ENCODE results near the gene PTCH1. TPM values are rescaled to one million over a fixed set of nuclear protein-coding genes. Genes with fewer than 3 reads are reported as not detected.

Gene PTCH1
- total RNA-seq, 8 experiments from 2014 or later, result 2.2 to 59.2 (median 20.8) TPM

- Histone ChIP-seq H3K4me1 (replicated peaks in 1 of 2) (no peaks in the 10 kb centered on the region), H3K27ac (no peak overlapping the region), H3K4me3 (no peak overlapping the region)
- in situ Hi-C loops (cut with MboI; ENCODE audit: low pct_unique_long_range_greater_than_20kb in 2 of 9, low sequenced_read_pairs in 9 of 9, unreplicated experiment in 9 of 9), result no loop called here
- ATAC-seq (replicated peaks in 6 of 8), result no peak
Measured at GRCh38 chr9:95420518-95420917, 96.3 kb downstream of the PTCH1 start.

- ATAC-seq (replicated peaks in 6 of 8), result no peak
- in situ Hi-C loops (cut with MboI; ENCODE audit: low pct_unique_long_range_greater_than_20kb in 2 of 9, low sequenced_read_pairs in 9 of 9, unreplicated experiment in 9 of 9), result no loop called here
Measured at GRCh38 chr9:95419444-95419843, 97.3 kb downstream of the PTCH1 start.

GRCh38 chr9:95415158-95415557 is 101.6 kb downstream of the PTCH1 start:
- H3K4me1 ChIP-seq (replicated peaks in 1 of 2), result peaks cover 19 to 35% of the 10 kb centered on the region in 2 donors
- H3K27ac ChIP-seq, result no peak overlapping the region
- ATAC-seq (replicated peaks in 6 of 8), result no peak
- WGBS, 10 experiments, result 13 to 100% (median 92%) methylated on average over 1 to 2 of the region's 2 CpGs; no CpG with 5 or more reads in 1 of the 10 experiments
- H3K4me3 ChIP-seq, result no peak overlapping the region
- in situ Hi-C loops (cut with MboI; ENCODE audit: low pct_unique_long_range_greater_than_20kb in 2 of 9, low sequenced_read_pairs in 9 of 9, unreplicated experiment in 9 of 9), result no loop called here

More at GRCh38 chr9:95419444-95419843, 97.3 kb downstream of the PTCH1 start:
- H3K4me1 ChIP-seq (replicated peaks in 1 of 2), result no peaks in the 10 kb centered on the region
- H3K27ac ChIP-seq, result no peak overlapping the region
- H3K4me3 ChIP-seq, result no peak overlapping the region

- WGBS, 10 experiments, result 0 to 88% (median 36%) methylated on average over 1 to 2 of the region's 2 CpGs; no CpG with 5 or more reads in 1 of the 10 experiments
- Histone ChIP-seq H3K4me3 (no peak overlapping the region), H3K27ac (no peak overlapping the region), H3K4me1 (replicated peaks in 1 of 2) (peaks cover 25 to 37% of the 10 kb centered on the region in 2 donors)
- in situ Hi-C loops (cut with MboI; ENCODE audit: low pct_unique_long_range_greater_than_20kb in 2 of 9, low sequenced_read_pairs in 9 of 9, unreplicated experiment in 9 of 9), result no loop called here
- ATAC-seq (replicated peaks in 6 of 8), result no peak
Measured at GRCh38 chr9:95413793-95414192, 103.0 kb downstream of the PTCH1 start.

GRCh38 chr9:95411054-95411892 is 105.5 kb downstream of the PTCH1 start:
- in situ Hi-C loops (cut with MboI; ENCODE audit: low pct_unique_long_range_greater_than_20kb in 2 of 9, low sequenced_read_pairs in 9 of 9, unreplicated experiment in 9 of 9), result no loop called here
- peaks cover 28 to 45% of the 10 kb centered on the region in 2 donors for H3K4me1 ChIP-seq (replicated peaks in 1 of 2)
- no peak overlapping the region for H3K4me3 ChIP-seq
- peak overlapping the region; percentile 9 to 64 for H3K27ac ChIP-seq
- 20 to 100% (median 50%) methylated on average over 1 to 10 of the region's 23 CpGs; no CpG with 5 or more reads in 3 of the 10 experiments for WGBS, 10 experiments
- peak in 5 of 8 experiments; percentile 58 to 62 (median 59) for ATAC-seq (replicated peaks in 6 of 8)

- WGBS, 10 experiments, result 0 to 23% (median 8%) methylated on average over 1 to 6 of the region's 6 CpGs; no CpG with 5 or more reads in 1 of the 10 experiments
- peak; percentile 87 to 97 (median 92) for ATAC-seq (replicated peaks in 6 of 8)
- Histone ChIP-seq H3K27ac (peak overlapping the region; percentile 35 to 64), H3K4me3 (no peak overlapping the region), H3K4me1 (replicated peaks in 1 of 2) (peaks cover 31 to 48% of the 10 kb centered on the region in 2 donors)
- in situ Hi-C loops (cut with MboI; ENCODE audit: low pct_unique_long_range_greater_than_20kb in 2 of 9, low sequenced_read_pairs in 9 of 9, unreplicated experiment in 9 of 9), result no loop called here
Measured at GRCh38 chr9:95409650-95410426, 106.9 kb downstream of the PTCH1 start.

- H3K4me3 ChIP-seq, result no peak overlapping the region
- H3K27ac ChIP-seq, result no peak overlapping the region
- WGBS, 10 experiments, result 62 to 100% (median 93%) methylated on average over 1 of the region's 1 CpG; no CpG with 5 or more reads in 3 of the 10 experiments
- H3K4me1 ChIP-seq (replicated peaks in 1 of 2), result peaks cover 31 to 36% of the 10 kb centered on the region in 2 donors
- in situ Hi-C loops (cut with MboI; ENCODE audit: low pct_unique_long_range_greater_than_20kb in 2 of 9, low sequenced_read_pairs in 9 of 9, unreplicated experiment in 9 of 9), result no loop called here
- ATAC-seq (replicated peaks in 6 of 8), result no peak
Measured at GRCh38 chr9:95407524-95407923, 109.2 kb downstream of the PTCH1 start.

GRCh38 chr9:95406121-95406520 is 110.7 kb downstream of the PTCH1 start:
- WGBS, 10 experiments, result 0 to 71% (median 28%) methylated on average over 1 to 2 of the region's 2 CpGs; no CpG with 5 or more reads in 1 of the 10 experiments
- no peak for ATAC-seq (replicated peaks in 6 of 8)
- in situ Hi-C loops (cut with MboI; ENCODE audit: low pct_unique_long_range_greater_than_20kb in 2 of 9, low sequenced_read_pairs in 9 of 9, unreplicated experiment in 9 of 9), result no loop called here
- Histone ChIP-seq H3K4me1 (replicated peaks in 1 of 2) (peaks cover 22% of the 10 kb centered on the region in 2 donors), H3K4me3 (no peak overlapping the region), H3K27ac (no peak overlapping the region)

GRCh38 chr9:95399261-95399660 is 117.5 kb downstream of the PTCH1 start:
- ATAC-seq (replicated peaks in 6 of 8), result no peak
- H3K4me1 ChIP-seq (replicated peaks in 1 of 2), result no peaks in the 10 kb centered on the region
- H3K27ac ChIP-seq, result no peak overlapping the region
- 71 to 94% (median 80%) methylated on average over 1 to 3 of the region's 4 CpGs; no CpG with 5 or more reads in 7 of the 10 experiments for WGBS, 10 experiments
- in situ Hi-C loops (cut with MboI; ENCODE audit: low pct_unique_long_range_greater_than_20kb in 2 of 9, low sequenced_read_pairs in 9 of 9, unreplicated experiment in 9 of 9), result no loop called here
- no peak overlapping the region for H3K4me3 ChIP-seq

Other genes with a start within 250 kb of the PTCH1 start
- gene FANCC, start 199.3 kb downstream of the PTCH1 start, total RNA-seq, result 10 to 100 TPM in 5 of 8 experiments, 1 to 10 TPM in 3; 1.2 to 31.3 (median 11.9) TPM